DOHH2 (cell line): ENCODE results near the gene CA4.

Experiments used
- H3F3A ChIP-seq: fragments of 200-600 bp; sonication (generic), shearing (Covaris generic); 2 replicates; pipeline ENCODE4 v1.6.0; 2016; ENCODE audit warnings: antibody characterized with exemption, mild to moderate bottlenecking; ENCODE audit not compliant: control insufficient read depth, insufficient read depth
- H3K27ac ChIP-seq: fragments of 200-600 bp; sonication (generic); 2 replicates; pipeline ENCODE4 v1.5.1; 2014; ENCODE audit warnings: low read depth, mild to moderate bottlenecking, low read length, moderate library complexity
- H3K27me3 ChIP-seq: fragments of 200-600 bp; sonication (generic); 2 replicates; pipeline ENCODE4 v1.6.1; 2014; ENCODE audit warnings: mild to moderate bottlenecking, low read length, mixed read lengths; ENCODE audit not compliant: control insufficient read depth
- H3K36me3 ChIP-seq: fragments of 200-600 bp; sonication (generic); 2 replicates; pipeline ENCODE4 v1.6.1; 2014; ENCODE audit warnings: mild to moderate bottlenecking, low read length, moderate library complexity, mixed read lengths; ENCODE audit not compliant: control insufficient read depth
- H3K4me1 ChIP-seq: fragments of 200-600 bp; sonication (generic); 2 replicates; pipeline ENCODE4 v1.6.1; 2014; ENCODE audit warnings: mild to moderate bottlenecking, low read length, mixed read lengths; ENCODE audit not compliant: control insufficient read depth
- H3K4me2 ChIP-seq: fragments of 200-600 bp; sonication (generic); 2 replicates; pipeline ENCODE4 v1.6.0; 2014; ENCODE audit warnings: mild to moderate bottlenecking, low read length, moderate library complexity
- H3K4me3 ChIP-seq: fragments of 200-600 bp; sonication (generic); 2 replicates; pipeline ENCODE4 v1.5.1; 2014; ENCODE audit warnings: mild to moderate bottlenecking, low read length, mixed read lengths
- H3K79me2 ChIP-seq: fragments of 200-600 bp; sonication (generic); 2 replicates; pipeline ENCODE4 v1.6.1; 2014; ENCODE audit warnings: mild to moderate bottlenecking, low read length, mixed read lengths; ENCODE audit not compliant: control insufficient read depth
- H3K9me2 ChIP-seq: fragments of 200-600 bp; sonication (generic); replicated peaks from 2 replicates; pipeline ENCODE4 v1.6.1; 2014; ENCODE audit warnings: mild to moderate bottlenecking, low read length, mixed read lengths; ENCODE audit not compliant: control insufficient read depth
- H3K9me3 ChIP-seq: fragments of 200-600 bp; sonication (generic); 2 replicates; pipeline ENCODE4 v1.6.1; 2014; ENCODE audit warnings: antibody characterized with exemption, low read length, mixed read lengths; ENCODE audit not compliant: control insufficient read depth, insufficient read depth
- H4K20me1 ChIP-seq: fragments of 200-600 bp; sonication (generic); 2 replicates; pipeline ENCODE4 v1.6.0; 2014; ENCODE audit warnings: low read depth, mild to moderate bottlenecking, antibody characterized with exemption, low read length, moderate library complexity; ENCODE audit not compliant: control insufficient read depth, insufficient read depth
- CTCF ChIP-seq: fragments of 200-600 bp; sonication (generic); IDR thresholded peaks from one replicate; pipeline ENCODE4 v1.5.1; 2014; ENCODE audit warnings: antibody characterized with exemption, mild to moderate bottlenecking, low read depth, low read length; ENCODE audit not compliant: poor library complexity, severe bottlenecking
- EZH2phosphoT487 ChIP-seq: fragments of 200-600 bp; sonication (generic); IDR thresholded peaks from 2 replicates; pipeline ENCODE4 v1.6.1; 2017; ENCODE audit warnings: borderline replicate concordance, mild to moderate bottlenecking, antibody characterized with exemption, low read length, moderate library complexity, mixed read lengths

Gene CA4

GRCh38 chr17:60155815-60156214 is 6.0 kb downstream of the CA4 start:
- H3K9me3 ChIP-seq, result no peaks in the 10 kb centered on the region
- H3K4me3 ChIP-seq, result no peak overlapping the region
- no peak for TF ChIP-seq CTCF
- no peak for TF ChIP-seq EZH2phosphoT487
- H3K27ac ChIP-seq, result no peak overlapping the region
- no peaks in the 10 kb centered on the region for H3F3A ChIP-seq
- H3K4me2 ChIP-seq, result no peak overlapping the region
- no peaks in the 10 kb centered on the region for H3K9me2 ChIP-seq
- no peaks in the 10 kb centered on the region for H3K36me3 ChIP-seq
- H4K20me1 ChIP-seq, result no peaks in the 10 kb centered on the region
- H3K79me2 ChIP-seq, result no peaks in the 10 kb centered on the region
- peaks cover 18% of the 10 kb centered on the region for H3K27me3 ChIP-seq
- H3K4me1 ChIP-seq, result peaks cover 9% of the 10 kb centered on the region

- Histone ChIP-seq H3K27ac (no peak overlapping the region), H3K36me3 (no peaks in the 10 kb centered on the region), H3F3A (no peaks in the 10 kb centered on the region), H3K4me1 (no peaks in the 10 kb centered on the region), H4K20me1 (no peaks in the 10 kb centered on the region), H3K79me2 (no peaks in the 10 kb centered on the region), H3K4me2 (no peak overlapping the region), H3K27me3 (peaks cover 11% of the 10 kb centered on the region), H3K4me3 (no peak overlapping the region), H3K9me3 (no peaks in the 10 kb centered on the region), H3K9me2 (no peaks in the 10 kb centered on the region)
- no peak for TF ChIP-seq CTCF
- TF ChIP-seq EZH2phosphoT487, result no peak
Measured at GRCh38 chr17:60156746-60157145, 7.0 kb downstream of the CA4 start.

- peaks cover 11% of the 10 kb centered on the region for H3K27me3 ChIP-seq
- H3K4me1 ChIP-seq, result no peaks in the 10 kb centered on the region
- H3K79me2 ChIP-seq, result no peaks in the 10 kb centered on the region
- H3K9me2 ChIP-seq, result no peaks in the 10 kb centered on the region
- H3K36me3 ChIP-seq, result no peaks in the 10 kb centered on the region
- H4K20me1 ChIP-seq, result no peaks in the 10 kb centered on the region
- no peaks in the 10 kb centered on the region for H3K9me3 ChIP-seq
- no peaks in the 10 kb centered on the region for H3F3A ChIP-seq
- TF ChIP-seq EZH2phosphoT487, result no peak
- TF ChIP-seq CTCF, result no peak
- H3K27ac ChIP-seq, result no peak overlapping the region
- no peak overlapping the region for H3K4me3 ChIP-seq
- H3K4me2 ChIP-seq, result no peak overlapping the region
Measured at GRCh38 chr17:60157487-60158040, 7.8 kb downstream of the CA4 start.
